Chondrocyte (in vitro differentiated cells): ENCODE results near the gene SLC25A13. TPM values are rescaled to one million over a fixed set of nuclear protein-coding genes. Genes with fewer than 3 reads are reported as not detected.

ENCODE experiments used
- DNase-seq: peaks from one replicate; pipeline ENCODE4 v3.0.0; 2021; ENCODE audit warnings: mixed read lengths, low spot score
- H3K27ac Mint-ChIP-seq: one replicate; pipeline ENCODE4 v1.8.0; 2021; ENCODE audit warnings: mild to moderate bottlenecking, moderate library complexity, mixed read lengths; ENCODE audit not compliant: unreplicated experiment
- H3K27me3 Mint-ChIP-seq: 2 replicates; pipeline ENCODE4 v1.8.0; 2021; ENCODE audit warnings: low read depth, mixed read lengths
- H3K36me3 Mint-ChIP-seq: 2 replicates; pipeline ENCODE4 v1.8.0; 2021; ENCODE audit warnings: low read depth, mixed read lengths
- H3K4me1 Mint-ChIP-seq: 2 replicates; pipeline ENCODE4 v1.8.0; 2021; ENCODE audit warnings: low read depth, mild to moderate bottlenecking, mixed read lengths
- H3K4me3 Mint-ChIP-seq: one replicate; pipeline ENCODE4 v1.8.0; 2021; ENCODE audit warnings: mild to moderate bottlenecking, moderate library complexity, mixed read lengths; ENCODE audit not compliant: unreplicated experiment
- H3K9me3 Mint-ChIP-seq: 2 replicates; pipeline ENCODE4 v1.8.0; 2021; ENCODE audit warnings: low read depth, mixed read lengths
- total RNA-seq: library from RNA; stranded (reverse); gene quantifications from 3 replicates; pipeline ENCODE4 v1.2.1, GENCODE V29; 2021
- TF ChIP-seq, protein P1 (sequence below): fragments of 200-600 bp; sonication (generic); IDR thresholded peaks from 2 replicates; pipeline ENCODE4 v1.5.0; 2021; ENCODE audit warnings: antibody characterized with exemption, mild to moderate bottlenecking, moderate library complexity

The SLC25A13 gene
- total RNA-seq, 1 donor from 2014 or later, result 26.6 TPM

DNA sequence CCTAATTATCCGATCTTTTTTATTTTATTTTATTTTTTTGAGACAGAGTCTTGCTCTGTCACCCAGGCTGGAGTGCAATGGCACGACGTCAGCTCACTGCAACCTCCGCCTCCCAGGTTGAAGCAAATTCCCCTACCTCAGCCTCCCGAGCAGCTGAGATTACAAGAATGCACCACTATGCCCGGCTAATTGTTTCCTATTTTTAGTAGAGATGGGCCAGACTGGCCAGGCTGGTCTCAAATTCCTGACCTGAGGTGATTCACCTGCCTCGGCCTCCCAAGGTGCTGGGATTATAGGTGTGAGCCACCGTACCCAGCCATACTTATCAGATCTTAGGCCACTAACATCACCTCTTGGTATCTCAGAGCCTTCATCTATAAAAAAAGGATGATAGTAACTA, 4.9 kb downstream of the SLC25A13 start:
- Mint-ChIP-seq H3K9me3 (no peaks in the 10 kb centered on the region), H3K36me3 (no peaks in the 10 kb centered on the region), H3K4me1 (peaks cover 41% of the 10 kb centered on the region), H3K4me3 (no peak overlapping the region), H3K27me3 (no peaks in the 10 kb centered on the region), H3K27ac (no peak overlapping the region)
- no peak for DNase-seq
- TF ChIP-seq, protein P1, sequence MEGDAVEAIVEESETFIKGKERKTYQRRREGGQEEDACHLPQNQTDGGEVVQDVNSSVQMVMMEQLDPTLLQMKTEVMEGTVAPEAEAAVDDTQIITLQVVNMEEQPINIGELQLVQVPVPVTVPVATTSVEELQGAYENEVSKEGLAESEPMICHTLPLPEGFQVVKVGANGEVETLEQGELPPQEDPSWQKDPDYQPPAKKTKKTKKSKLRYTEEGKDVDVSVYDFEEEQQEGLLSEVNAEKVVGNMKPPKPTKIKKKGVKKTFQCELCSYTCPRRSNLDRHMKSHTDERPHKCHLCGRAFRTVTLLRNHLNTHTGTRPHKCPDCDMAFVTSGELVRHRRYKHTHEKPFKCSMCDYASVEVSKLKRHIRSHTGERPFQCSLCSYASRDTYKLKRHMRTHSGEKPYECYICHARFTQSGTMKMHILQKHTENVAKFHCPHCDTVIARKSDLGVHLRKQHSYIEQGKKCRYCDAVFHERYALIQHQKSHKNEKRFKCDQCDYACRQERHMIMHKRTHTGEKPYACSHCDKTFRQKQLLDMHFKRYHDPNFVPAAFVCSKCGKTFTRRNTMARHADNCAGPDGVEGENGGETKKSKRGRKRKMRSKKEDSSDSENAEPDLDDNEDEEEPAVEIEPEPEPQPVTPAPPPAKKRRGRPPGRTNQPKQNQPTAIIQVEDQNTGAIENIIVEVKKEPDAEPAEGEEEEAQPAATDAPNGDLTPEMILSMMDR, result no peak

DNA sequence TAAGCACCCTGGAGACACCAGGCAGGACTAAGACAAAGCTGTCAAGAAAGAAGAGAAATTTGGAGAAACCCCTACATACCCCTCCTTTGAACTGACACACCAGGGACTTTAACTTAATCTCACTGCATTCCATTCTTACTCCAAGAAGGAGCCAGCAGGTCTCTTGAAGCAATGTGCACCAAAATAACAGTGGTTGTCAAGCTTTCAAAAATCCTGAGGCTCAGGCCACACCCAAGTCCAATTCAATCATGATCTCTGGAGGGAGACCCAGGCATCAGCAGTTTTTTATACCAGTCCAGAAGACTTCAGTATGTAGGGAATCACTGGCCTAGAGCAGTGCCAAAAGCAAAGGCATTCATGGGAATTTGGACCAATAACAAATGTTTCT, 6.8 kb downstream of the SLC25A13 start:
- DNase-seq, result no peak
- H3K4me1 Mint-ChIP-seq, result peaks cover 33% of the 10 kb centered on the region
- H3K27ac Mint-ChIP-seq, result no peak overlapping the region

DNA sequence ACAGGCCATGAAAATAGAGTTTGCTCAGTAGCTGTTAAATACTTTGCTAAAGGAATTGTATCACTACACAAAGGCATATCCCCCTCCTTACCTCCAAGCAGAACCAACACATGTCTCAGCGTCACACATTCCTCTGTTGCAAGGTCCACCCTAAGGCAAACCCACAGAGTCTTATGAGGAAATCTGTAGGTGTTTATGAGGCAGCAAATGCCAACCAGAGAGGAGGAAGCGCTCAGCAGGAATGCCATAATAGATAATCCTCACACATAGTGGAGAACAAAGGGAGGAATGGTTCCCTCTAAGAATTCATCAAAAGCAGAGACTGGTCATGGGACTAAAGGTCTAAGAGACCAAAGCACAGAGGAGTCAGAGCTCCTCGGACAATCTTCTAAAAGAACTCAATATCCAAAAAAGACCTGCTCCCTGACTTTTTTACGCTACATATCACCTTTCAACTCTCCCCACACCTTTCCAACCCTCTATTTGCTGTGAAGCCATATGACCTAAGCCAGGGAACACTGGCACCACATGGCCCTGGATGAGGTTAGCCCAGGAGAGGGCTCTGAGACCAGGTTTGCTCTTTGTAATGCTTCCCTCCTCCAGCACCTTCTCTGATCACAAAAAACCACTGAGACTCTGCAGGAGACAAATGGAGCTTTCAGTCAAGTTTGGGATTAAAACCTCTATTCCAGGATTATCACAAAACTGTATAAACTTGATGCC, 7.3 kb downstream of the SLC25A13 start:
- no peak overlapping the region for H3K27ac Mint-ChIP-seq
- TF ChIP-seq, protein P1, result no peak

More for the DNA sequence above, 6.8 kb downstream of the SLC25A13 start:
- H3K4me3 Mint-ChIP-seq, result no peak overlapping the region
- no peaks in the 10 kb centered on the region for H3K36me3 Mint-ChIP-seq
- H3K9me3 Mint-ChIP-seq, result no peaks in the 10 kb centered on the region
- TF ChIP-seq, protein P1, result no peak
- H3K27me3 Mint-ChIP-seq, result no peaks in the 10 kb centered on the region

DNA sequence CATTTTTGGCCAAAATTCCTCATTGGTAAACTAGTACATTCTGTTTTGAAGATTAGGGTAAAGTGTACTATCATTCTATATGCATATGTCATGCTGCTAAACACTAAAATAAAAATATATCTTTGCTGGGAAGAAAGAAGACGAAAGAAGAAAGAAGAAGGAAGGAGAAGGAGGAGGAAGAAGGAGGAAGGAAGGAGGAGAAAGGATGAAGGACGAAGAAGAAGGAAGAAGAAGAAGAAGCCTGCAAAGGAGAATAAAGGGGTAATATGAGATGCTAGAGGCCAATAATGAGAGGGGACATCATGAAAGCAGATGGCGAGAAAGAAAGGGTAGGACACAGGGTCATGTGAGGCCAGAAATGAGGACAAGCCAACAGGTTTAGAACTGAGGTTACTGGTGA, 8.0 kb downstream of the SLC25A13 start:
- Mint-ChIP-seq H3K27me3 (no peaks in the 10 kb centered on the region), H3K36me3 (no peaks in the 10 kb centered on the region), H3K9me3 (no peaks in the 10 kb centered on the region), H3K4me1 (peaks cover 27% of the 10 kb centered on the region), H3K4me3 (no peak overlapping the region), H3K27ac (no peak overlapping the region)
- TF ChIP-seq, protein P1, result no peak
- DNase-seq, result no peak

More for the DNA sequence above, 7.3 kb downstream of the SLC25A13 start:
- H3K4me1 Mint-ChIP-seq, result peaks cover 28% of the 10 kb centered on the region
- H3K9me3 Mint-ChIP-seq, result no peaks in the 10 kb centered on the region
- H3K27me3 Mint-ChIP-seq, result no peaks in the 10 kb centered on the region
- H3K36me3 Mint-ChIP-seq, result no peaks in the 10 kb centered on the region
- no peak for DNase-seq
- no peak overlapping the region for H3K4me3 Mint-ChIP-seq

DNA sequence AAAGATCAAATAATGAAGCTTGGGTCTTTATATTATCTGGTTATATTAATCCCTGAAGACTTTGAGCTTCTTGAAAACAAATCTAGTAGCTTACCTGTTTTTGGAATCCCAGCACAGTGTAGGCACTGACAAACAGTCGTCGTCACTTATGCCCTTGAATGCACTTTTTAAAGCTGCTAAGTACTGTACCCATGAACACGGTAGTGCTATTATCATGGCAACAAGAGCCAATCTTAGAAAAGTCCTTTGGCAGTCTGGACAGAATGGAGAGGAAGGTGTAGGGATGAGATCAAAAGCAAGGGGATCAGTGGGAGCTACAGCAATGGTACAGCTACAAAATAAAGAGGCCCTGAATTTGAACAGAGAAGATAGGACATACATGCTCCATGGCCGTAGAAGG, 9.4 kb downstream of the SLC25A13 start:
- no peaks in the 10 kb centered on the region for H3K27me3 Mint-ChIP-seq
- TF ChIP-seq, protein P1, result no peak
- H3K4me3 Mint-ChIP-seq, result no peak overlapping the region
- H3K9me3 Mint-ChIP-seq, result no peaks in the 10 kb centered on the region
- no peaks in the 10 kb centered on the region for H3K36me3 Mint-ChIP-seq
- no peak for DNase-seq
- peaks cover 21% of the 10 kb centered on the region for H3K4me1 Mint-ChIP-seq
- no peak overlapping the region for H3K27ac Mint-ChIP-seq
